Neuronal stem cell (in vitro differentiated cells): Measurements from ENCODE around the gene NMRAL1.

ENCODE experiments used
- DNase-seq: peaks from one replicate; pipeline ENCODE4 v3.0.0-alpha.2; 2013; ENCODE audit warnings: low spot score
- H2AFZ ChIP-seq: one replicate; pipeline ENCODE4 v1.6.1; 2013; ENCODE audit warnings: mild to moderate bottlenecking, low read length, inconsistent platforms
- H2AK5ac ChIP-seq: 2 replicates; pipeline ENCODE4 v1.6.1; 2013; ENCODE audit warnings: low read depth, mild to moderate bottlenecking, inconsistent platforms, low read length, moderate library complexity, mixed read lengths
- H2BK120ac ChIP-seq: 2 replicates; pipeline ENCODE4 v1.6.1; 2013; ENCODE audit warnings: low read depth, mild to moderate bottlenecking, inconsistent platforms, low read length, moderate library complexity, mixed read lengths
- H2BK12ac ChIP-seq: one replicate; pipeline ENCODE4 v1.6.1; 2013; ENCODE audit warnings: low read length, inconsistent platforms
- H2BK15ac ChIP-seq: 2 replicates; pipeline ENCODE4 v1.6.1; 2013; ENCODE audit warnings: mild to moderate bottlenecking, low read length, inconsistent platforms, mixed read lengths
- H2BK5ac ChIP-seq: one replicate; pipeline ENCODE4 v1.6.1; 2013; ENCODE audit warnings: inconsistent platforms, mild to moderate bottlenecking, low read length, moderate library complexity
- H3K14ac ChIP-seq: one replicate; pipeline ENCODE4 v1.6.1; 2013; ENCODE audit warnings: low read length, inconsistent platforms
- H3K18ac ChIP-seq: 2 replicates; pipeline ENCODE4 v1.6.1; 2013; ENCODE audit warnings: low read length, inconsistent platforms
- H3K23ac ChIP-seq: 2 replicates; pipeline ENCODE4 v1.6.1; 2013; ENCODE audit warnings: low read depth, mild to moderate bottlenecking, mixed read lengths, low read length, inconsistent platforms; ENCODE audit not compliant: poor library complexity
- H3K27ac ChIP-seq: replicated peaks from 3 replicates; pipeline ENCODE4 v1.5.1; 2013; ENCODE audit warnings: low read length, inconsistent platforms
- H3K27me3 ChIP-seq, 3 experiments: 2 replicates each; pipeline ENCODE4 v1.6.1; 2013; ENCODE audit warnings: low read length in 3 of 3, mild to moderate bottlenecking in 2 of 3, inconsistent platforms in 1 of 3, low read depth in 1 of 3, mixed read lengths in 1 of 3, moderate library complexity in 1 of 3; ENCODE audit not compliant: control insufficient read depth in 3 of 3, insufficient read depth in 3 of 3
- H3K36me3 ChIP-seq, 2 donors: replicated peaks in 1 of 2; 2 replicates each; pipeline ENCODE4 v1.6.1; 2013; ENCODE audit warnings: low read length in 2 of 2; ENCODE audit not compliant: control insufficient read depth in 2 of 2, insufficient read depth in 2 of 2
- H3K4ac ChIP-seq: 2 replicates; pipeline ENCODE4 v1.6.1; 2013; ENCODE audit warnings: inconsistent platforms, mild to moderate bottlenecking, low read length, moderate library complexity
- H3K4me1 ChIP-seq, 2 donors: 1 replicate in 1 of 2; 2 replicates in 1 of 2; pipeline ENCODE4 v1.6.1; 2013; ENCODE audit warnings: low read length in 2 of 2, low read depth in 1 of 2; ENCODE audit not compliant: control insufficient read depth in 2 of 2, insufficient read depth in 1 of 2
- H3K4me2 ChIP-seq: one replicate; pipeline ENCODE4 v1.6.1; 2013; ENCODE audit warnings: mild to moderate bottlenecking, low read length, inconsistent platforms; ENCODE audit not compliant: insufficient read depth, poor library complexity, severe bottlenecking
- H3K4me3 ChIP-seq, 2 donors: 2 replicates each; pipeline ENCODE4 v1.5.1; 2013; ENCODE audit warnings: low read length in 2 of 2, mild to moderate bottlenecking in 2 of 2, inconsistent platforms in 1 of 2, moderate library complexity in 1 of 2
- H3K79me1 ChIP-seq: one replicate; pipeline ENCODE4 v1.6.1; 2013; ENCODE audit warnings: low read depth, mild to moderate bottlenecking, inconsistent platforms, low read length, moderate library complexity
- H3K9ac ChIP-seq: one replicate; pipeline ENCODE4 v1.6.1; 2013; ENCODE audit warnings: mild to moderate bottlenecking, low read depth, low read length, inconsistent platforms; ENCODE audit not compliant: poor library complexity
- H3K9me3 ChIP-seq, 2 donors: replicated peaks in 1 of 2; 2 replicates each; pipeline versions ENCODE3 to v1.6.1; 2013; ENCODE audit warnings: low read length in 2 of 2, mild to moderate bottlenecking in 2 of 2, inconsistent platforms in 1 of 2, low read depth in 1 of 2, mixed read lengths in 1 of 2, moderate library complexity in 1 of 2; ENCODE audit not compliant: control insufficient read depth in 2 of 2, insufficient read depth in 1 of 2
- H4K8ac ChIP-seq: one replicate; pipeline ENCODE4 v1.6.1; 2013; ENCODE audit warnings: low read depth, mild to moderate bottlenecking, inconsistent platforms, low read length, moderate library complexity
- H4K91ac ChIP-seq: one replicate; pipeline ENCODE4 v1.6.1; 2013; ENCODE audit warnings: low read length, low read depth, mild to moderate bottlenecking, inconsistent platforms; ENCODE audit not compliant: poor library complexity
- WGBS, 2 donors: extraction: QIAGEN DNeasy Blood & Tissue Kit; methylation state at CpG; one replicate each; pipeline ENCODE4 v1.1.7; 2013; ENCODE audit warnings: missing lambda C conversion rate in 2 of 2, mixed read lengths in 1 of 2; ENCODE audit not compliant: insufficient read length in 2 of 2, insufficient replicate concordance in 1 of 2; ENCODE audit errors: extremely low coverage in 2 of 2; 5-methylcytosine and 5-hydroxymethylcytosine counted together

Gene NMRAL1

GRCh38 chr16:4437366-4437765, 37.1 kb downstream of the NMRAL1 start:
- no peak overlapping the region for H4K91ac ChIP-seq
- H3K36me3 ChIP-seq = peaks cover 33 to 91% of the 10 kb centered on the region in 2 donors
- H3K4me2 ChIP-seq = no peak overlapping the region
- H3K4me3 ChIP-seq = no peak overlapping the region
- no peak overlapping the region for H3K23ac ChIP-seq
- no peaks in the 10 kb centered on the region for H3K4me1 ChIP-seq
- H2BK120ac ChIP-seq = no peak overlapping the region
- WGBS, 2 donors = no CpG with 5 or more reads among the region's 3 CpGs
- no peak overlapping the region for H2BK12ac ChIP-seq
- H3K27ac ChIP-seq = no peak overlapping the region
- H4K8ac ChIP-seq = no peak overlapping the region
- H2AFZ ChIP-seq = no peak overlapping the region
- H3K18ac ChIP-seq = no peak overlapping the region
- no peaks in the 10 kb centered on the region for H3K27me3 ChIP-seq
- H2BK15ac ChIP-seq = no peak overlapping the region
- no peak overlapping the region for H3K9ac ChIP-seq
- no peak overlapping the region for H3K4ac ChIP-seq
- no peaks in the 10 kb centered on the region for H3K79me1 ChIP-seq
- H2BK5ac ChIP-seq = no peak overlapping the region
- no peaks in the 10 kb centered on the region for H3K9me3 ChIP-seq
- H3K14ac ChIP-seq = no peak overlapping the region
- no peak overlapping the region for H2AK5ac ChIP-seq
- no peak for DNase-seq

- H3K36me3 ChIP-seq = peaks cover 25 to 87% of the 10 kb centered on the region in 2 donors
- no peak for DNase-seq
Measured at GRCh38 chr16:4435337-4436067, 38.9 kb downstream of the NMRAL1 start.

DNA sequence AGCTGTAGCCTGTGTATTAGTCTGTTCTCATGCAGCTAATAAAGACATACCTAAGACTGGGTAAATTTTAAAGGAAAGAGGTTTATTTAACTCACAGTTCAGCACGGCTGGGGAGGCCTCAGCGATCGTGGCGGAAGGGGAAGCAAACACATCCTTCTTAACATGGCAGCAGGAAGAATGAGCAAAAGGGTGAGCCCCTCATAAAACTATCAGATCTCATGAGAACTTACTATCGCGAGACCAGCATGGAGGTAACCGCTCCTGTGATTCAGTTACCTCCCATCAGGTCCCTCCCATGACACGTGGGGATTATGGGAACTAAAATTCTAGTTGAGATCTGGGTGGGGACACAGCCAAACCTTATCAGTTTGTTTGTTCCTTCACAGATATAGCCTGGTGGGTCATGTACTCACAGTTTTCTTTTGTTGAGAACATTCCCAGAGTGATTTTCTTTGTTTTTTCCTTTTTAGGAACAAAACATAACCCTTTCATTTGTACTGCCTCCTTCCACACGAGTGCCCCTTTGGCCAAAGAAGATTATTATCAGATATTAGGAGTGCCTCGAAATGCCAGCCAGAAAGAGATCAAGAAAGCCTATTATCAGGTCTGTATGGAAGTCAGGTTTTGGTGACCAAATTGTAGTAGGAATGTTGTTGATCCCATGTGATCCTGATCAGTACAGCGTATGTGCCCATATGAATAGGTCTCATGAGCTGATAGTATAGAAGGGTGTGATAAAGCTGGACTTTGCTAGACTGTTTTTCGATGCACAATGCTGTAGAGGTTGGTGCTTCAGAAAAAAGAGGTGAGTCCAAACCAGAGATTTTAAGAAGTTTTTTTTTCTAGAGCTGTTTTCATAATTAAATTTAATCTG, 40.3 kb downstream of the NMRAL1 start:
- H2AK5ac ChIP-seq = no peak overlapping the region
- no CpG with 5 or more reads among the region's 12 CpGs for WGBS, 2 donors
- no peaks in the 10 kb centered on the region for H3K79me1 ChIP-seq
- peaks cover 23 to 83% of the 10 kb centered on the region in 2 donors for H3K36me3 ChIP-seq
- no peak overlapping the region for H3K23ac ChIP-seq
- no peak for DNase-seq
- H3K27me3 ChIP-seq = no peaks in the 10 kb centered on the region
- no peak overlapping the region for H3K4ac ChIP-seq
- no peaks in the 10 kb centered on the region for H3K4me1 ChIP-seq
- H2BK5ac ChIP-seq = no peak overlapping the region
- H2BK15ac ChIP-seq = no peak overlapping the region
- no peak overlapping the region for H3K4me3 ChIP-seq
- no peak overlapping the region for H3K9ac ChIP-seq
- no peak overlapping the region for H3K27ac ChIP-seq
- no peaks in the 10 kb centered on the region for H3K9me3 ChIP-seq
- no peak overlapping the region for H2AFZ ChIP-seq
- no peak overlapping the region for H3K18ac ChIP-seq
- no peak overlapping the region for H3K4me2 ChIP-seq
- H2BK12ac ChIP-seq = no peak overlapping the region
- no peak overlapping the region for H2BK120ac ChIP-seq
- H4K91ac ChIP-seq = no peak overlapping the region
- no peak overlapping the region for H4K8ac ChIP-seq
- no peak overlapping the region for H3K14ac ChIP-seq

More at GRCh38 chr16:4435337-4436067, 38.9 kb downstream of the NMRAL1 start:
- Histone ChIP-seq H3K4me3 (no peak overlapping the region), H3K27ac (no peak overlapping the region), H3K23ac (no peak overlapping the region), H2BK12ac (no peak overlapping the region), H3K4ac (no peak overlapping the region), H3K18ac (no peak overlapping the region), H3K9ac (no peak overlapping the region), H2BK120ac (no peak overlapping the region), H3K9me3 (no peaks in the 10 kb centered on the region), H4K91ac (no peak overlapping the region), H4K8ac (no peak overlapping the region), H3K4me1 (no peaks in the 10 kb centered on the region), H3K27me3 (no peaks in the 10 kb centered on the region), H3K4me2 (no peak overlapping the region), H2AK5ac (no peak overlapping the region), H3K14ac (no peak overlapping the region), H2BK5ac (no peak overlapping the region), H3K79me1 (no peaks in the 10 kb centered on the region), H2AFZ (no peak overlapping the region), H2BK15ac (no peak overlapping the region)
- no CpG with 5 or more reads among the region's 8 CpGs for WGBS, 2 donors

GRCh38 chr16:4433228-4433627, 41.2 kb downstream of the NMRAL1 start:
- H3K4me2 ChIP-seq = no peak overlapping the region
- H4K8ac ChIP-seq = no peak overlapping the region
- no peaks in the 10 kb centered on the region for H3K4me1 ChIP-seq
- no peak overlapping the region for H2BK12ac ChIP-seq
- H3K18ac ChIP-seq = no peak overlapping the region
- H3K4ac ChIP-seq = no peak overlapping the region
- H3K14ac ChIP-seq = no peak overlapping the region
- no peak overlapping the region for H3K4me3 ChIP-seq
- no peak for DNase-seq
- peaks cover 2% of the 10 kb centered on the region for H3K79me1 ChIP-seq
- H4K91ac ChIP-seq = no peak overlapping the region
- H3K9ac ChIP-seq = no peak overlapping the region
- peaks cover 24 to 78% of the 10 kb centered on the region in 2 donors for H3K36me3 ChIP-seq
- H3K9me3 ChIP-seq = no peaks in the 10 kb centered on the region
- H3K27me3 ChIP-seq = no peaks in the 10 kb centered on the region
- no peak overlapping the region for H3K23ac ChIP-seq
- no CpG with 5 or more reads among the region's 4 CpGs for WGBS, 2 donors
- H2AK5ac ChIP-seq = no peak overlapping the region
- H2BK15ac ChIP-seq = no peak overlapping the region
- no peak overlapping the region for H3K27ac ChIP-seq
- no peak overlapping the region for H2BK5ac ChIP-seq
- no peak overlapping the region for H2BK120ac ChIP-seq
- H2AFZ ChIP-seq = no peak overlapping the region
